Endothelial cell of umbilical vein (primary cell): ENCODE data around the gene PPTC7. TPM values are rescaled to one million over a fixed set of nuclear protein-coding genes. Genes with fewer than 3 reads are reported as not detected.

ENCODE experiments used
- BruUV-seq: library from RNA; stranded (reverse); fragments of 400-500 nt; replicated peaks from 2 replicates; lab custom pipeline; 2021; lab: Mats Ljungman, UMichigan
- CTCF ChIA-PET: fragments of 300-600, 350-600 bp; sonication (Branson Sonifier 250); formaldehyde crosslinking; loops from one replicate; lab custom pipeline; 2021; ENCODE audit warnings: antibody characterized with exemption, inconsistent platforms; lab: Charles Lee
- POLR2A ChIA-PET: fragments of 300-600, 350-600 bp; sonication (Branson Sonifier 250); formaldehyde crosslinking; loops from one replicate; lab custom pipeline; 2021; ENCODE audit warnings: antibody characterized with exemption, inconsistent platforms; lab: Charles Lee
- DNase-seq: peaks from one replicate; pipeline ENCODE4 v3.0.0-alpha.2; 2011; ENCODE audit warnings: low read depth, low spot score
- FAIRE-seq: peaks from 2 replicates; lab custom pipeline; 2011; peaks lifted over from hg19 to GRCh38; lab: Jason Lieb, UNC
- H2AFZ ChIP-seq: 2 replicates; pipeline ENCODE4 v1.6.0; 2012; ENCODE audit warnings: low read depth, low read length, control low read depth, inconsistent platforms
- H3K27ac ChIP-seq: 2 replicates; pipeline ENCODE4 v1.5.1; 2011; ENCODE audit warnings: low read depth, mild to moderate bottlenecking, control low read depth, low read length, moderate library complexity; ENCODE audit not compliant: insufficient read depth
- H3K27me3 ChIP-seq, 2 experiments: 2 replicates each; pipeline versions ENCODE4 v1.6.0 to v1.6.1; 2011; ENCODE audit warnings: low read length in 2 of 2, mixed read lengths in 1 of 2; ENCODE audit not compliant: control insufficient read depth in 2 of 2, insufficient read depth in 2 of 2
- H3K36me3 ChIP-seq, 2 experiments: 2 replicates in 1 of 2; 3 replicates in 1 of 2; pipeline ENCODE4 v1.5.1; 2011; ENCODE audit warnings: low read length in 2 of 2, mild to moderate bottlenecking in 1 of 2, moderate library complexity in 1 of 2; ENCODE audit not compliant: control insufficient read depth in 2 of 2, insufficient read depth in 2 of 2; ENCODE audit errors: extremely low read depth in 1 of 2
- H3K4me1 ChIP-seq: 3 replicates; pipeline ENCODE4 v1.5.1; 2011; ENCODE audit warnings: mild to moderate bottlenecking, low read length; ENCODE audit not compliant: control insufficient read depth, insufficient read depth; ENCODE audit errors: extremely low read depth
- H3K4me2 ChIP-seq: 2 replicates; pipeline ENCODE4 v1.6.1; 2011; ENCODE audit warnings: low read length, control low read depth, mixed read lengths; ENCODE audit not compliant: insufficient read depth
- H3K4me3 ChIP-seq, 3 experiments: fragments of 200-600 bp in 1 of 3; sonication (generic), shearing (Covaris generic) in 1 of 3; replicated peaks in 1 of 3; 2 replicates each; pipeline ENCODE4 v1.5.1; 2011 to 2016; ENCODE audit warnings: control low read depth in 3 of 3, low read length in 3 of 3, mild to moderate bottlenecking in 2 of 3, inconsistent platforms in 1 of 3, low read depth in 1 of 3, moderate library complexity in 1 of 3; ENCODE audit not compliant: insufficient read depth in 1 of 3
- H3K79me2 ChIP-seq: 2 replicates; pipeline ENCODE4 v1.6.0; 2012; ENCODE audit warnings: low read length, inconsistent platforms; ENCODE audit not compliant: control insufficient read depth, insufficient read depth
- H3K9ac ChIP-seq: replicated peaks from 2 replicates; pipeline ENCODE3; 2011; ENCODE audit warnings: low read length, control low read depth; ENCODE audit not compliant: insufficient read depth; ENCODE audit errors: extremely low read depth
- H3K9me1 ChIP-seq: replicated peaks from 3 replicates; pipeline ENCODE4 v1.6.0; 2011; ENCODE audit warnings: mild to moderate bottlenecking, low read length; ENCODE audit not compliant: control insufficient read depth, insufficient read depth; ENCODE audit errors: extremely low read depth
- H3K9me3 ChIP-seq: replicated peaks from 2 replicates; pipeline ENCODE4 v1.5.1; 2012; ENCODE audit warnings: low read length, inconsistent platforms; ENCODE audit not compliant: control insufficient read depth, insufficient read depth
- H4K20me1 ChIP-seq: replicated peaks from 2 replicates; pipeline ENCODE3; 2011; ENCODE audit warnings: mild to moderate bottlenecking, low read length; ENCODE audit not compliant: control insufficient read depth, insufficient read depth; ENCODE audit errors: extremely low read depth
- CTCF ChIP-seq, 2 donors: IDR thresholded peaks; 1 replicate in 1 of 2; 2 replicates in 1 of 2; pipeline ENCODE4 v1.5.1; 2011; ENCODE audit warnings: low read length in 2 of 2, mild to moderate bottlenecking in 2 of 2, moderate library complexity in 2 of 2, control low read depth in 1 of 2, inconsistent platforms in 1 of 2, low read depth in 1 of 2; ENCODE audit not compliant: insufficient read depth in 1 of 2; ENCODE audit errors: extremely low read depth in 1 of 2
- EZH2 ChIP-seq: IDR thresholded peaks from 2 replicates; pipeline ENCODE4 v1.6.1; 2012; ENCODE audit warnings: borderline replicate concordance, low read depth, mild to moderate bottlenecking, moderate library complexity, low read length, inconsistent platforms; ENCODE audit not compliant: severe bottlenecking
- FOS ChIP-seq: IDR thresholded peaks from 2 replicates; pipeline ENCODE4 v1.6.1; 2011; ENCODE audit warnings: mild to moderate bottlenecking, low read length, moderate library complexity, borderline replicate concordance; ENCODE audit not compliant: insufficient read depth
- GATA2 ChIP-seq: IDR thresholded peaks from 2 replicates; pipeline ENCODE4 v1.7.0; 2011; ENCODE audit warnings: low read depth, mild to moderate bottlenecking, moderate library complexity, mixed read lengths, low read length; ENCODE audit not compliant: insufficient read length, insufficient read depth
- JUN ChIP-seq: IDR thresholded peaks from 2 replicates; pipeline ENCODE4 v1.6.1; 2011; ENCODE audit warnings: borderline replicate concordance, low read depth; ENCODE audit not compliant: insufficient read length, insufficient read depth
- MAX ChIP-seq: IDR thresholded peaks from 2 replicates; pipeline ENCODE4 v1.6.1; 2011; ENCODE audit not compliant: insufficient read depth, insufficient read length
- MYC ChIP-seq: IDR thresholded peaks from one replicate; pipeline ENCODE4 v1.6.1; 2011; ENCODE audit warnings: mild to moderate bottlenecking, low read depth, low read length
- POLR2A ChIP-seq: IDR thresholded peaks from 2 replicates; pipeline ENCODE4 v1.6.1; 2012; ENCODE audit warnings: low read depth, mild to moderate bottlenecking, control low read depth, low read length
- POLR2AphosphoS5 ChIP-seq: IDR thresholded peaks from 2 replicates; pipeline ENCODE4 v1.6.1; 2012; ENCODE audit warnings: low read depth, mild to moderate bottlenecking, control low read depth, low read length, moderate library complexity; ENCODE audit not compliant: insufficient read depth
- dilution Hi-C: fragments of 300-500 bp; cut with MboI; formaldehyde crosslinking; loops from one replicate; pipeline ENCODE4 v1.15.0; 2019; ENCODE audit warnings: low sequenced_read_pairs; ENCODE audit not compliant: extremely low pct_ligation_motif_present
- intact Hi-C: fragments of 100-400 bp; cut with micrococcal nuclease; formaldehyde crosslinking; loops from one replicate; pipeline ENCODE4 v1.10.0; 2022
- polyA plus RNA-seq, 4 experiments: library from polyadenylated mRNA; depleted of rRNA in 3 of 4; stranded (reverse) in 3 of 4; unstranded in 1 of 4; fragments of >200 nt; gene quantifications; 2 replicates each; pipeline versions ENCODE4 v1.2.1 to v1.2.3, GENCODE V29; 2011 to 2012; ENCODE audit warnings: missing spikeins in 1 of 4
- total RNA-seq: library from RNA; stranded (reverse); gene quantifications from 2 replicates; pipeline ENCODE4 v1.2.3, GENCODE V29; 2021

Gene PPTC7
- total and polyA plus RNA-seq, 2 donors (not counting 3 experiments of a cell fraction or from before 2014, with no cell fraction given) = 8.4 to 15.2 TPM

GRCh38 chr12:110501752-110502738 lies 81.1 kb downstream of the PPTC7 start, which contains the start of the genes RAD9B and VPS29:
TSS of gene RAD9B (plus strand) at chr12:110502331. CDS start at chr12:110502338, 7 bp downstream.
TSS of gene VPS29 (minus strand) at chr12:110502111. CDS start at chr12:110502051, 60 bp downstream.
- BruUV-seq = TSS peak; percentile 79
- H3K9me3 ChIP-seq = no peaks in the 10 kb centered on the region
- H3K4me3 ChIP-seq = peak within 1 kb of the TSS; percentile 58 to 94 (median 80)
- FAIRE-seq = peak; percentile 91
- peak within 1 kb of the TSS; percentile 82 for H3K9ac ChIP-seq
- H3K27me3 ChIP-seq = no peaks in the 10 kb centered on the region
- peaks cover 0 to 5% of the 10 kb centered on the region in 2 experiments for H3K36me3 ChIP-seq
- intact Hi-C loops (loop anchor here (1.0 to 5.0 kb wide), 7 partner anchors 34 to 240 kb away; partner anchors contain the start of genes ARPC3, FAM216A, GPN3 and PPP1CC), dilution Hi-C loops (no loop called here)
- CTCF ChIA-PET = interaction anchor here (0.5 to 5.1 kb wide), 5 partner anchors 8 to 225 kb away, joined by 3 to 40 read pairs (median 3); partner anchors contain the start of genes FAM216A, GPN3 and TCTN1
- H3K4me2 ChIP-seq = peak within 1 kb of the TSS; percentile 70
- no peaks in the 10 kb centered on the region for H3K9me1 ChIP-seq
- TF ChIP-seq GATA2 = no peak
- no peak for TF ChIP-seq EZH2
- TF ChIP-seq POLR2AphosphoS5 = peak; percentile 92
- TF ChIP-seq MAX = peak; percentile 87
- TF ChIP-seq JUN = no peak
- TF ChIP-seq POLR2A = peak; percentile 86
- peak; percentile 12 for TF ChIP-seq MYC
- TF ChIP-seq CTCF (IDR thresholded peaks at IDR 0.05; ENCODE audit: extremely low read depth in 1 of 2, insufficient read depth in 1 of 2, low read depth in 1 of 2, low read length in 2 of 2) = no peak
- no peak for TF ChIP-seq FOS
- peak; percentile 99 for DNase-seq
- peak within 1 kb of the TSS; percentile 68 for H3K27ac ChIP-seq
- POLR2A ChIA-PET = interaction anchor here (1.0 kb wide), 1 partner anchor 34 kb away, joined by 4 read pairs; the partner anchor contains the start of genes FAM216A and GPN3
- H2AFZ ChIP-seq = peak within 1 kb of the TSS; percentile 96
- H4K20me1 ChIP-seq = no peaks in the 10 kb centered on the region
- H3K79me2 ChIP-seq = peaks cover 44% of the 10 kb centered on the region
- peaks cover 13% of the 10 kb centered on the region for H3K4me1 ChIP-seq
